Mammary epithelial cell (primary cell): Measurements from ENCODE around the gene KSR2.

Source experiments
- CTCF ChIP-seq, 2 donors: IDR thresholded peaks in 1 of 2; conservative IDR thresholded peaks in 1 of 2; 2 replicates each; pipeline ENCODE4 v1.5.1; 2011 to 2012; ENCODE audit warnings: inconsistent platforms in 2 of 2, low read length in 2 of 2, mild to moderate bottlenecking in 2 of 2, control low read depth in 1 of 2, low read depth in 1 of 2; ENCODE audit not compliant: insufficient read depth in 1 of 2; ENCODE audit errors: extremely low read depth in 1 of 2
- EZH2 ChIP-seq: IDR thresholded peaks from 2 replicates; pipeline ENCODE4 v1.6.1; 2012; ENCODE audit warnings: low read length, inconsistent platforms, borderline replicate concordance

GRCh38 chr12:117545216-117545615 is 423.6 kb downstream of the KSR2 start:
- TF ChIP-seq CTCF (conservative IDR thresholded peaks at IDR 0.05 in 1 of 2, IDR thresholded peaks at IDR 0.05 in 1 of 2; ENCODE audit: extremely low read depth in 1 of 2, insufficient read depth in 1 of 2, low read depth in 1 of 2, low read length in 2 of 2), result no peak
- TF ChIP-seq EZH2, result no peak
